HUES48 (cell line): Measurements from ENCODE around the gene POLR2C.

Experiments used
- H3K27ac ChIP-seq: one replicate; pipeline ENCODE4 v1.7.0; 2013; ENCODE audit warnings: low read depth, low read length, inconsistent platforms
- H3K27me3 ChIP-seq: 2 replicates; pipeline ENCODE4 v1.6.1; 2013; ENCODE audit warnings: mild to moderate bottlenecking, low read length; ENCODE audit not compliant: control insufficient read depth, insufficient read depth
- H3K36me3 ChIP-seq: 2 replicates; pipeline ENCODE4 v1.6.1; 2013; ENCODE audit warnings: low read length; ENCODE audit not compliant: control insufficient read depth, insufficient read depth
- H3K4me1 ChIP-seq: 2 replicates; pipeline ENCODE4 v1.6.1; 2013; ENCODE audit warnings: mild to moderate bottlenecking, low read length; ENCODE audit not compliant: control insufficient read depth, insufficient read depth
- H3K4me3 ChIP-seq: 2 replicates; pipeline ENCODE4 v1.5.1; 2013; ENCODE audit warnings: mild to moderate bottlenecking, low read depth, low read length
- H3K9ac ChIP-seq: 2 replicates; pipeline ENCODE4 v1.6.1; 2013; ENCODE audit warnings: mild to moderate bottlenecking, low read depth, low read length, moderate library complexity
- H3K9me3 ChIP-seq: 2 replicates; pipeline ENCODE4 v1.6.1; 2013; ENCODE audit warnings: low read length; ENCODE audit not compliant: control insufficient read depth, insufficient read depth

POLR2C gene

GRCh38 chr16:57517397-57518367 is 55.2 kb downstream of the POLR2C start:
- H3K27me3 ChIP-seq: no peaks in the 10 kb centered on the region
- H3K4me1 ChIP-seq: no peaks in the 10 kb centered on the region
- H3K9ac ChIP-seq: no peak overlapping the region
- H3K4me3 ChIP-seq: no peak overlapping the region
- H3K9me3 ChIP-seq: no peaks in the 10 kb centered on the region
- no peak overlapping the region for H3K27ac ChIP-seq
- H3K36me3 ChIP-seq: no peaks in the 10 kb centered on the region

- Histone ChIP-seq H3K4me1 (no peaks in the 10 kb centered on the region), H3K4me3 (no peak overlapping the region), H3K27me3 (no peaks in the 10 kb centered on the region), H3K9me3 (no peaks in the 10 kb centered on the region), H3K9ac (no peak overlapping the region), H3K27ac (no peak overlapping the region), H3K36me3 (no peaks in the 10 kb centered on the region)
These were observed 56.0 kb downstream of the POLR2C start for GRCh38 chr16:57518520-57518919.

- H3K27me3 ChIP-seq: no peaks in the 10 kb centered on the region
- no peak overlapping the region for H3K4me3 ChIP-seq
- H3K36me3 ChIP-seq: no peaks in the 10 kb centered on the region
- H3K4me1 ChIP-seq: no peaks in the 10 kb centered on the region
- no peak overlapping the region for H3K27ac ChIP-seq
- no peaks in the 10 kb centered on the region for H3K9me3 ChIP-seq
- H3K9ac ChIP-seq: no peak overlapping the region
These were observed 56.4 kb downstream of the POLR2C start for GRCh38 chr16:57518922-57519321.

- Histone ChIP-seq H3K27me3 (no peaks in the 10 kb centered on the region), H3K27ac (no peak overlapping the region), H3K4me1 (no peaks in the 10 kb centered on the region), H3K9ac (no peak overlapping the region), H3K4me3 (no peak overlapping the region), H3K36me3 (no peaks in the 10 kb centered on the region), H3K9me3 (no peaks in the 10 kb centered on the region)
These were observed 57.4 kb downstream of the POLR2C start for GRCh38 chr16:57519796-57520360.
